Right lobe of liver (tissue), 6 donors: ENCODE results near the gene BPGM. TPM values are rescaled to one million over a fixed set of nuclear protein-coding genes. Genes with fewer than 3 reads are reported as not detected.
"Not testable (repeated sequence)": the region's sequence is repeated elsewhere in the genome, so short reads cannot be mapped to it uniquely, and the experiment has no call there.

ENCODE experiments used
- ATAC-seq, 4 donors: fragments of 200-7000 bp; cut with Tn5 transposase; one replicate each; pipeline ENCODE4 v1.9.1; 2020; ENCODE audit warnings: mild to moderate bottlenecking in 4 of 4, moderate library complexity in 4 of 4
- DNase-seq, 3 donors: peaks; one replicate each; pipeline ENCODE4 v3.0.0-alpha.2; 2020
- H3K27ac ChIP-seq, 3 donors: fragments of 200-600 bp; one replicate each; pipeline ENCODE4 v1.8.0; 2022
- H3K27me3 ChIP-seq, 2 donors: fragments of 200-600 bp; one replicate each; pipeline ENCODE4 v1.8.0; 2022
- H3K36me3 ChIP-seq, 4 donors: fragments of 200-600 bp; sonication (generic) in 1 of 4; one replicate each; pipeline versions ENCODE4 v1.5.1 to v1.8.0; 2017 to 2022; ENCODE audit warnings: control low read depth in 1 of 4
- H3K4me1 ChIP-seq, 4 donors: fragments of 200-600 bp; sonication (generic) in 1 of 4; one replicate each; pipeline versions ENCODE4 v1.5.1 to v1.8.0; 2017 to 2022; ENCODE audit warnings: control low read depth in 1 of 4
- H3K4me3 ChIP-seq, 3 donors: fragments of 200-600 bp; one replicate each; pipeline ENCODE4 v1.8.0; 2022
- H3K9me3 ChIP-seq, 4 donors: fragments of 200-600 bp; sonication (generic) in 1 of 4; one replicate each; pipeline versions ENCODE4 v1.5.1 to v1.8.0; 2017 to 2022; ENCODE audit warnings: control low read depth in 1 of 4
- CTCF ChIP-seq, 4 donors: fragments of 200-600 bp in 3 of 4; fragments of 450-650 bp in 1 of 4; IDR thresholded peaks; one replicate each; pipeline versions ENCODE4 v1.5.1 to v1.8.0; 2016 to 2022; ENCODE audit warnings: antibody characterized with exemption in 4 of 4, mild to moderate bottlenecking in 2 of 4
- POLR2A ChIP-seq: fragments of 450-650 bp; IDR thresholded peaks from one replicate; pipeline ENCODE4 v1.6.1; 2017; ENCODE audit warnings: antibody characterized with exemption, mild to moderate bottlenecking
- WGBS: methylation state at CpG from one replicate; pipeline ENCODE4 v1.1.6; 2018; ENCODE audit warnings: low coverage, low lambda C conversion rate; ENCODE audit not compliant: insufficient coverage; ENCODE audit errors: missing lambda C conversion rate; 5-methylcytosine and 5-hydroxymethylcytosine counted together
- intact Hi-C, 2 donors: fragments of 100-400 bp; cut with DNase I; formaldehyde crosslinking; loops; one replicate each; pipeline versions ENCODE4 v1.11.2 to v1.14.1; 2022
- total RNA-seq, 6 experiments: library from RNA; depleted of rRNA in 2 of 6; stranded (reverse); fragments of >200 nt in 2 of 6; fragmentation: NEBNext Ultra II Directional in 3 of 6; extraction: Animal tissue kit (Norgen Biotek cat#: 25700) in 3 of 6; gene quantifications; one replicate each; pipeline versions ENCODE4 v1.1.0 to v1.2.4, GENCODE V29; 2016 to 2023
- donor health status: DM: no; HTN: yes; CAD: no.
- donor health status: DM: no; HTN: no; CAD: no.
- donor health status: DM: no; HTN: no; CAD: no.
- donor health status: DM: no; HTN: yes; CAD: no.
- donor health status: DM: no; HTN: yes; CAD: no.

BPGM gene
- total RNA-seq, 6 experiments from 2014 or later = 5.9 to 10.9 (median 7.3) TPM

- H3K27ac ChIP-seq = no peak overlapping the region
- H3K9me3 ChIP-seq = no peaks in the 10 kb centered on the region
- H3K36me3 ChIP-seq = peaks cover 0 to 6% (median 0%) of the 10 kb centered on the region in 4 donors
- TF ChIP-seq CTCF (IDR thresholded peaks at IDR 0.05) (no peak), POLR2A (no peak)
- H3K4me3 ChIP-seq = no peak overlapping the region
- intact Hi-C loops = no loop called here
- no peaks in the 10 kb centered on the region for H3K27me3 ChIP-seq
- ATAC-seq (no peak), DNase-seq (no peak)
- WGBS = 88% methylated on average over 3 of the region's 3 CpGs
- no peaks in the 10 kb centered on the region for H3K4me1 ChIP-seq
Measured at GRCh38 chr7:134684165-134684564, 37.5 kb downstream of the BPGM start.

GRCh38 chr7:134685250-134685649, 38.6 kb downstream of the BPGM start:
- Histone ChIP-seq H3K27ac (no peak overlapping the region), H3K36me3 (no peaks in the 10 kb centered on the region), H3K27me3 (no peaks in the 10 kb centered on the region), H3K9me3 (no peaks in the 10 kb centered on the region), H3K4me3 (no peak overlapping the region), H3K4me1 (no peaks in the 10 kb centered on the region)
- DNase-seq (no peak), ATAC-seq (no peak)
- intact Hi-C loops = no loop called here
- WGBS = 73% methylated on average over 2 of the region's 2 CpGs
- TF ChIP-seq POLR2A (no peak), CTCF (IDR thresholded peaks at IDR 0.05) (no peak)

GRCh38 chr7:134686786-134687185, 40.1 kb downstream of the BPGM start:
- intact Hi-C loops = no loop called here
- ATAC-seq (peak in 3 of 4 donors; percentile 28 to 43 (median 37)), DNase-seq (no peak)
- Histone ChIP-seq H3K4me3 (no peak overlapping the region), H3K27me3 (no peaks in the 10 kb centered on the region), H3K36me3 (no peaks in the 10 kb centered on the region), H3K9me3 (no peaks in the 10 kb centered on the region), H3K27ac (no peak overlapping the region), H3K4me1 (no peaks in the 10 kb centered on the region)
- WGBS = 26% methylated on average over 4 of the region's 6 CpGs
- no peak for TF ChIP-seq POLR2A
- TF ChIP-seq CTCF (IDR thresholded peaks at IDR 0.05) = peak; percentile 16 to 31 (median 24)

- DNase-seq, H3K27me3 ChIP-seq, intact Hi-C loops, H3K36me3 ChIP-seq, H3K4me1 ChIP-seq, H3K27ac ChIP-seq, H3K9me3 ChIP-seq: not testable (repeated sequence)
- peak in 1 of 4 donors; percentile 6 for ATAC-seq
- peak overlapping the region in 1 of 3 donors; percentile 12 for H3K4me3 ChIP-seq
- WGBS = 53% methylated on average over 4 of the region's 5 CpGs
Measured at GRCh38 chr7:134689550-134689949, 42.9 kb downstream of the BPGM start.

GRCh38 chr7:134690016-134690415, 43.4 kb downstream of the BPGM start:
- Histone ChIP-seq H3K9me3 (no peaks in the 10 kb centered on the region), H3K4me3 (peak overlapping the region in 1 of 3 donors; percentile 12), H3K27me3 (no peaks in the 10 kb centered on the region), H3K27ac (no peak overlapping the region), H3K36me3 (no peaks in the 10 kb centered on the region), H3K4me1 (no peaks in the 10 kb centered on the region)
- WGBS = 29% methylated on average over 5 of the region's 5 CpGs
- peak; percentile 36 to 56 (median 50) for TF ChIP-seq CTCF (IDR thresholded peaks at IDR 0.05)
- TF ChIP-seq POLR2A = no peak
- intact Hi-C loops = no loop called here
- DNase-seq = no peak
- peak; percentile 74 to 84 (median 80) for ATAC-seq
